ENCODE measurements around the gene PDZK1IP1.
"Not testable (repeated sequence)": the region's sequence is repeated elsewhere in the genome, so short reads cannot be mapped to it uniquely, and the experiment has no call there.

The PDZK1IP1 gene

DNA sequence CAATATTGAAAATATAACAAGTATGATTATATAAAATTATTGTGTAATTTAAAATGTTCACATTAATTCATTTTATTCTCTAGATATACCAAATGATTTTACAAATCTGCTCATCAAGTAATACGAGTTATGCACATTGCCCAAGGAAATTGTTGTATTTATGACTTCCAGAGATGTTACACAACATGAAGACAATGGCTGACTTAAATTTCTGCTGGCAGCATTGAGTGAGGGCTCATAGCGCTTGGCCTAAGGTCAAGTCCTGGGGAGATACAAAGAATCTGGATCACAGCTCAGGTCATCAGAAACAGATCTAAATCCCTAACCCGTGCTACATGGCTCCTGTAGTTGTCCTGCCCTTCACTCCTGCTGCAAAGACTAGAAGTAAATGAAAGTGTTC, 49.5 kb downstream of the PDZK1IP1 start:
- DNase-seq (ENCODE audit: low read depth in 1 of 2, low spot score in 1 of 2): not testable (repeated sequence)

DNA sequence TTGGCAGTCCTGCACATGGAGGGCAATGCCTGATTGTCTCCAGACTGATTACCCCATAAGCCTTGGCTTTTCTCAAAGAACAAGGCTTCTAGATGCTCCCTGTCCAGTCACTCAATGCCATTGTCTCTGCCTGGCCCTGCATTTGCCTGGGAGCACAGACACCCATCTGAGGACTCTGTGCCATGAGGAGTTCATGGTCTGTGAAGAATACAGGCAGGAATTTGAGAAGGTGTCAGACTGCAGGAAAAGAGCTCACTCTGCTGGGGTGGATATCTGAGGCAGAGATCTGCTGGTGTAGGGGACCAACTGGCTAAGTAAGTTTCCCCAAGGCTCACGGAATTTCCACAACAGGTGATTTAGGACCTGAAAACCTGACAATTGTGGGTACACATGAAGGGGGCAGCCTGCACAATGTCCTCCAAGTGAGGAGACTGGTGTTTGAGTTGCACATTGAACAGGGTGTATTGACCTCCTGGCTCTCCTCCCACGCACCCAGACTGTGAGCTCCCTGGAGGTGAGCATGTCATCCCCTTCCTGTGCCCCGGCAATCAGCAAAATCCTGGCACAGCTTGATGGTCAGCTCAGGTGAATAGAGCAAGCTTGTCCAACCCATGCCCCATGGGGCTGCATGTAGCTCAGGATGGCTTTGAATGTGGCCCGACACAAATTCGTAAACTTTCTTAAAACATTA, 51.8 kb downstream of the PDZK1IP1 start:
- DNase-seq (ENCODE audit: low read depth in 1 of 2, low spot score in 1 of 2): no peak

DNA sequence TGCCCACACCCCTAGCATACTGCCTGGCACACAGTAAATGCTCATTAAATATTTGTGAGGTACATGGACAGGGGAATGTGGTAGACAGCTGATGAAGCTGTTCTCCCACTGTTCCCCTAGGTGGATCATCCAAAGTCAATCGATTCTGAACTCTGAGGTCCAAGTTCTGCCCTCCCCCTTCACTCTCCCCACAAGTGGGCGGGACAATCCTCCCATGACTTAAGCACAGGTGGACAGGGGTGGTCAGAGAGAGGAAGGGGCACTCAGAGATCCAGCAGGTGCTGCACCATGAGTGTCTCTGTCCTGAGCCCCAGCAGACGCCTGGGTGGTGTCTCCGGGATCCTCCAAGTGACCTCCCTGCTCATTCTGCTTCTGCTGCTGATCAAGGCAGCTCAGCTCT, 52.6 kb downstream of the PDZK1IP1 start, which contains the start of gene CYP4A22:
Gene CYP4A22 (plus strand): TSS at position 244 of the 400 bp plus-strand sequence. CDS start 45 bp downstream, at position 289.
- DNase-seq (ENCODE audit: low read depth in 1 of 2, low spot score in 1 of 2): no peak

All from activated CD4-positive, alpha-beta T cell treated with anti-CD3 and anti-CD28 coated beads, Interleukin-2, amount 50 U/mL, for 24 hours (primary cell).